NOMO-1 treated with DMSO at 0.1 percent for 48 hours (cell line): ENCODE data around the gene SH3RF3.
"Not testable (repeated sequence)": the region's sequence is repeated elsewhere in the genome, so short reads cannot be mapped to it uniquely, and the experiment has no call there.

ENCODE experiments used
- DNase-seq: peaks from one replicate; lab custom pipeline; 2025; ENCODE audit not compliant: unreplicated experiment; lab: John Stamatoyannopoulos, UW

SH3RF3 gene

GRCh38 chr2:109214651-109215371 lies 85.8 kb downstream of the SH3RF3 start:
- no peak for DNase-seq

GRCh38 chr2:109215866-109216265 lies 86.9 kb downstream of the SH3RF3 start:
- DNase-seq = no peak

- peak; percentile 47 for DNase-seq
Observed at GRCh38 chr2:109216332-109216731, 87.3 kb downstream of the SH3RF3 start.

- no peak for DNase-seq
Observed at GRCh38 chr2:109217362-109218086, 88.5 kb downstream of the SH3RF3 start.

GRCh38 chr2:109218087-109218791 lies 89.2 kb downstream of the SH3RF3 start:
- no peak for DNase-seq

- DNase-seq = no peak
Observed at GRCh38 chr2:109218792-109219126, 89.8 kb downstream of the SH3RF3 start.

- DNase-seq = no peak
Observed at GRCh38 chr2:109220860-109221259, 91.9 kb downstream of the SH3RF3 start.

GRCh38 chr2:109221316-109221715 lies 92.3 kb downstream of the SH3RF3 start:
- not testable (repeated sequence) for DNase-seq

GRCh38 chr2:109222422-109222821 lies 93.4 kb downstream of the SH3RF3 start:
- no peak for DNase-seq

GRCh38 chr2:109222825-109223471 lies 93.9 kb downstream of the SH3RF3 start:
- DNase-seq = no peak

- no peak for DNase-seq
Observed at GRCh38 chr2:109223490-109223889, 94.5 kb downstream of the SH3RF3 start.

GRCh38 chr2:109224341-109224740 lies 95.3 kb downstream of the SH3RF3 start:
- DNase-seq = not testable (repeated sequence)

- no peak for DNase-seq
Observed at GRCh38 chr2:109225170-109225782, 96.3 kb downstream of the SH3RF3 start.

- DNase-seq = peak; percentile 25
Observed at GRCh38 chr2:109226128-109226527, 97.1 kb downstream of the SH3RF3 start.

GRCh38 chr2:109226622-109227021 lies 97.6 kb downstream of the SH3RF3 start:
- no peak for DNase-seq

- no peak for DNase-seq
Observed at GRCh38 chr2:109229094-109229675, 100.2 kb downstream of the SH3RF3 start.

- no peak for DNase-seq
Observed at GRCh38 chr2:109230941-109231420, 102.0 kb downstream of the SH3RF3 start.

GRCh38 chr2:109231428-109231827 lies 102.4 kb downstream of the SH3RF3 start:
- DNase-seq = no peak

- DNase-seq = peak; percentile 16
Observed at GRCh38 chr2:109231996-109232705, 103.1 kb downstream of the SH3RF3 start.

- no peak for DNase-seq
Observed at GRCh38 chr2:109232909-109233308, 103.9 kb downstream of the SH3RF3 start.
